Retinal pigment epithelial cell (primary cell): Measurements from ENCODE around the gene CNPY3.

Experiments used
- DNase-seq: peaks from one replicate; pipeline ENCODE4 v3.0.0-alpha.2; 2010; ENCODE audit warnings: low read depth
- H3K4me3 ChIP-seq: 2 replicates; pipeline ENCODE4 v1.5.1; 2011; ENCODE audit warnings: mild to moderate bottlenecking, low read length, control low read depth, moderate library complexity
- CTCF ChIP-seq: conservative IDR thresholded peaks from 2 replicates; pipeline ENCODE4 v1.5.1; 2011; ENCODE audit warnings: low read depth, low read length, control low read depth, inconsistent platforms

Gene CNPY3

GRCh38 chr6:42968126-42968701 lies 38.9 kb downstream of the CNPY3 start:
- DNase-seq, result no peak
- TF ChIP-seq CTCF, result no peak
- no peak overlapping the region for H3K4me3 ChIP-seq

- TF ChIP-seq CTCF, result no peak
- no peak overlapping the region for H3K4me3 ChIP-seq
- no peak for DNase-seq
These were observed 39.5 kb downstream of the CNPY3 start for GRCh38 chr6:42968783-42969182.

- DNase-seq, result no peak
- no peak overlapping the region for H3K4me3 ChIP-seq
- no peak for TF ChIP-seq CTCF
These were observed 40.2 kb downstream of the CNPY3 start for GRCh38 chr6:42969431-42969830.

GRCh38 chr6:42969934-42970333 lies 40.7 kb downstream of the CNPY3 start:
- TF ChIP-seq CTCF, result no peak
- H3K4me3 ChIP-seq, result no peak overlapping the region
- DNase-seq, result no peak

GRCh38 chr6:42970871-42971612 lies 41.8 kb downstream of the CNPY3 start:
- TF ChIP-seq CTCF, result no peak
- no peak for DNase-seq
- no peak overlapping the region for H3K4me3 ChIP-seq

- TF ChIP-seq CTCF, result no peak
- no peak overlapping the region for H3K4me3 ChIP-seq
- no peak for DNase-seq
These were observed 42.6 kb downstream of the CNPY3 start for GRCh38 chr6:42971746-42972327.

GRCh38 chr6:42973926-42974325 lies 44.6 kb downstream of the CNPY3 start:
- TF ChIP-seq CTCF, result no peak
- no peak overlapping the region for H3K4me3 ChIP-seq
- DNase-seq, result no peak
